Heart left ventricle (tissue), 16 donors: ENCODE results near the gene CACNA1C. TPM values are rescaled to one million over a fixed set of nuclear protein-coding genes. Genes with fewer than 3 reads are reported as not detected.

Experiments used
- ATAC-seq, 4 donors: fragments of 200-7000 bp; cut with Tn5 transposase; one replicate each; pipeline ENCODE4 v1.9.1; 2020 to 2022; ENCODE audit warnings: moderate library complexity in 4 of 4, mild to moderate bottlenecking in 3 of 4, moderate number of reproducible peaks in 1 of 4
- DNase-seq, 5 donors: peaks; one replicate each; pipeline ENCODE4 v3.0.0-alpha.2; 2020
- H3K27ac ChIP-seq, 12 donors: fragments of 200-600 bp; sonication (generic) in 4 of 12; one replicate each; pipeline versions ENCODE4 v1.5.0 to v1.8.0; 2016 to 2022; ENCODE audit warnings: mild to moderate bottlenecking in 2 of 12
- H3K27me3 ChIP-seq, 9 donors: fragments of 200-600 bp; sonication (generic) in 2 of 9; one replicate each; pipeline versions ENCODE4 v1.5.1 to v1.8.0; 2016 to 2022; ENCODE audit warnings: mild to moderate bottlenecking in 3 of 9
- H3K36me3 ChIP-seq, 9 donors: fragments of 200-600 bp; sonication (generic) in 2 of 9; one replicate each; pipeline versions ENCODE4 v1.5.0 to v1.8.0; 2018 to 2022; ENCODE audit warnings: mild to moderate bottlenecking in 2 of 9
- H3K4me1 ChIP-seq, 12 donors: fragments of 200-600 bp; sonication (generic) in 4 of 12; one replicate each; pipeline versions ENCODE4 v1.5.0 to v1.8.0; 2016 to 2022; ENCODE audit warnings: mild to moderate bottlenecking in 3 of 12
- H3K4me3 ChIP-seq, 12 donors: fragments of 200-600 bp; sonication (generic) in 4 of 12; one replicate each; pipeline versions ENCODE4 v1.5.0 to v1.8.0; 2017 to 2022; ENCODE audit warnings: mild to moderate bottlenecking in 9 of 12, moderate library complexity in 4 of 12
- H3K9me3 ChIP-seq, 12 donors: fragments of 200-600 bp; sonication (generic) in 4 of 12; one replicate each; pipeline versions ENCODE4 v1.5.0 to v1.8.0; 2016 to 2022; ENCODE audit warnings: mild to moderate bottlenecking in 1 of 12
- POLR2A ChIP-seq, 2 donors: fragments of 450-650 bp; IDR thresholded peaks; one replicate each; pipeline ENCODE4 v1.6.1; 2017; ENCODE audit warnings: antibody characterized with exemption in 2 of 2, mild to moderate bottlenecking in 2 of 2, moderate library complexity in 2 of 2
- WGBS, 4 donors: extraction: QIAGEN DNeasy Blood & Tissue Kit in 2 of 4; methylation state at CpG; one replicate each; pipeline versions ENCODE4 v1.1.5 to v1.1.7; 2013 to 2018; 5-methylcytosine and 5-hydroxymethylcytosine counted together
- intact Hi-C, 10 donors: fragments of 100-400 bp; cut with DNase I; formaldehyde crosslinking; loops; one replicate each; pipeline versions ENCODE4 v1.11.1 to v1.14.2; 2022
- polyA plus RNA-seq, 2 donors: library from polyadenylated mRNA; stranded (reverse); fragments of 200-250 nt; gene quantifications; one replicate each; pipeline ENCODE4 v1.2.3, GENCODE V29; 2013
- total RNA-seq, 9 donors: library from RNA; depleted of rRNA in 2 of 9; stranded (reverse); fragments of >200 nt in 2 of 9; fragmentation: NEBNext Ultra II Directional in 3 of 9; extraction: Animal tissue kit (Norgen Biotek cat#: 25700) in 3 of 9; gene quantifications; one replicate each; pipeline versions ENCODE4 v1.1.0 to v1.2.4, GENCODE V29; 2016 to 2023
- TF ChIP-seq, protein P1 (sequence below), 12 donors: fragments of 200-600 bp; sonication (generic) in 4 of 12; IDR thresholded peaks; one replicate each; pipeline versions ENCODE4 v1.5.0 to v1.8.0; 2018 to 2022; ENCODE audit warnings: antibody characterized with exemption in 12 of 12, mild to moderate bottlenecking in 5 of 12
- donor health status: ischemic (EF 13 %, LVEDD 7.1; RV severe dilation, severe dysfunction).
- donor health status: healthy with polysubstance abuse.
- donor health status: DM: no; HTN: yes; CAD: no.
- donor health status: DM: no; HTN: no; CAD: no.
- donor health status: ischemic (EF 25% LVEDD 6.9; RV normal size, moderate dysfunction).
- donor health status: ischemic (EF 25% LVEDD 5.7; RV mildly dilated, moderate dysfunction).
- donor health status: healthy.
- donor health status: DM: yes; HTN: yes; CAD: no.
- donor health status: ischemic (EF 35%, LVEDD 5.7; RV mildly dilated, moderate dysfunction).
- donor health status: nonischemic (EF 11% LVEDD 7.7; RV severe dilation, severe dysfunction).
- donor health status: DM: yes; HTN: yes; CAD: no.
- donor health status: PGD.
- donor health status: ischemic (EF 29% LVEDD 5.4; RV normal size, mild dysfunction).
- donor health status: nonischemic (EF 23%, LVEDD 6.1; RV moderate dilation, normal function).

The CACNA1C gene
- total and polyA plus RNA-seq, 11 donors: 41.9 to 196 (median 164) TPM

DNA sequence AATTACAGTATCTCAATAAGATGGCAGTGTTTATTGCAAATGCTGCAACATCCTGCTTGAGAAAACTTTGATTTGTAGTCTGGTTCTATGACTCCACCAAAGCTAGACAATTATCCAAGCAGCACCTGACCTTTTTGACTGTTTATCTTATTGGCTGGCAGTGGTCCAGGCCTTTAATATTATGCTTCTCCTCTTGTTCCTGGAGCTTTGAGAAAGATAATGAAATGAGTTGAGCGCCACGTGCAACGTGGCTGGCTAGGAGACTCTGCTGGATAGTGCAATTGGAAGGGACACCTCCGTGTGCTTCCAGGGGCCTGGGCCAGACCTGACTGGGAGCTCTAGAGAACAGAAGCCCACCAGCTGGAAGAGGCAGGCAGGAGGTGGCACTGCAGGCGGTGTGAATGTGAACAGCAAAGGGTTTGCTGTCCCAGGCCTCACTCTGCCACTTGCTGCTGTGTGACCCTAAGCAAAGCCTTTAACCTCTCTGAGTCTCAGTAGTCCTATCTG, 349.3 kb downstream of the CACNA1C start:
- ATAC-seq: peak in 1 of 4 donors; percentile 19
- H3K27me3 ChIP-seq: no peaks in the 10 kb centered on the region
- DNase-seq: no peak
- intact Hi-C loops: no loop called here
- TF ChIP-seq, protein P1, sequence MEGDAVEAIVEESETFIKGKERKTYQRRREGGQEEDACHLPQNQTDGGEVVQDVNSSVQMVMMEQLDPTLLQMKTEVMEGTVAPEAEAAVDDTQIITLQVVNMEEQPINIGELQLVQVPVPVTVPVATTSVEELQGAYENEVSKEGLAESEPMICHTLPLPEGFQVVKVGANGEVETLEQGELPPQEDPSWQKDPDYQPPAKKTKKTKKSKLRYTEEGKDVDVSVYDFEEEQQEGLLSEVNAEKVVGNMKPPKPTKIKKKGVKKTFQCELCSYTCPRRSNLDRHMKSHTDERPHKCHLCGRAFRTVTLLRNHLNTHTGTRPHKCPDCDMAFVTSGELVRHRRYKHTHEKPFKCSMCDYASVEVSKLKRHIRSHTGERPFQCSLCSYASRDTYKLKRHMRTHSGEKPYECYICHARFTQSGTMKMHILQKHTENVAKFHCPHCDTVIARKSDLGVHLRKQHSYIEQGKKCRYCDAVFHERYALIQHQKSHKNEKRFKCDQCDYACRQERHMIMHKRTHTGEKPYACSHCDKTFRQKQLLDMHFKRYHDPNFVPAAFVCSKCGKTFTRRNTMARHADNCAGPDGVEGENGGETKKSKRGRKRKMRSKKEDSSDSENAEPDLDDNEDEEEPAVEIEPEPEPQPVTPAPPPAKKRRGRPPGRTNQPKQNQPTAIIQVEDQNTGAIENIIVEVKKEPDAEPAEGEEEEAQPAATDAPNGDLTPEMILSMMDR (IDR thresholded peaks at IDR 0.05): no peak
- no peak for TF ChIP-seq POLR2A (IDR thresholded peaks at IDR 0.05)
- H3K9me3 ChIP-seq: no peaks in the 10 kb centered on the region
- H3K27ac ChIP-seq: peak overlapping the region in 1 of 12 donors; percentile 54
- H3K4me1 ChIP-seq: peaks cover 0 to 49% (median 14%) of the 10 kb centered on the region in 12 donors
- H3K36me3 ChIP-seq: no peaks in the 10 kb centered on the region
- WGBS, 4 donors: 53 to 66% (median 60%) methylated on average over 5 of the region's 5 CpGs
- H3K4me3 ChIP-seq: no peak overlapping the region

DNA sequence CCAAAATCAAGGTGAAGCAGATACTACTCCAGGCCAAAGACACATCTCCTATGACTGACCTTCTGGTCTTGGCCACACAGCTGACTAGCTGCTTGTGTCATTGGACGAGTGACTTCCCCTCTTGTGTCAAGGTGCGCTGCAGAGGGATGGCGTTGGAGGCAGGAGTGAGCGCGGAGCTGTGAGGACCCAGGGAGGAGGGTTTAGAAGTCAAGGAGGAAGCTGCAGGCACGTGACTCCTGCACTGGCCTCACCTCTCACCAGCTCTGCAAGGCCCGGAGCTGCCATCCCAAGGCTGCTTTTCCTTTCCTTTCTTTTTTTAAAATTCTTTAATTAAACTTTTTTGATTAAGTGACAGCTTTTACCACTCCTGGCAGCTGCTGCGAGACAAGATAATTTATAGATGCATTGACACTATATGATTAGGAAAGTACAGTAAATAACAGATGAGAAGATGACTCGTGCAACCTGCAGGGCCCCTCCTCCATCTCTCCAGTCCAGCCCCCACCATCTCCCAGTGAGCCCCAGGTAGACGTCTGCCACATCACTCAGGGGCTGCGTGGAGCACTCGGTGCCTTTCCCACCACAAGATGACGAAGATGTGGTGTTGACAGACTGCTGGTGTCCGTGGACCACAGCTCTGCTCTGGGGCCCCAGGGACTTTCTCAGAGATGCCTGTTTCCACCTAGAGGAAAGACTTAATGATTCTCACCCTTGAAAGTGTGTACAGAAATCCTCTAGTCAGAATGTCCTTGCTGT, 350.6 kb downstream of the CACNA1C start:
- ATAC-seq (no peak), DNase-seq (no peak)
- H3K4me3 ChIP-seq: no peak overlapping the region
- intact Hi-C loops: no loop called here
- no peaks in the 10 kb centered on the region for H3K9me3 ChIP-seq
- TF ChIP-seq POLR2A (IDR thresholded peaks at IDR 0.05): no peak
- TF ChIP-seq, protein P1 (IDR thresholded peaks at IDR 0.05): no peak
- peaks cover 0 to 46% (median 9%) of the 10 kb centered on the region in 12 donors for H3K4me1 ChIP-seq
- no peaks in the 10 kb centered on the region for H3K36me3 ChIP-seq
- peak overlapping the region in 1 of 12 donors; percentile 54 for H3K27ac ChIP-seq
- WGBS, 4 donors: 70 to 88% (median 79%) methylated on average over 14 of the region's 14 CpGs
- no peaks in the 10 kb centered on the region for H3K27me3 ChIP-seq

DNA sequence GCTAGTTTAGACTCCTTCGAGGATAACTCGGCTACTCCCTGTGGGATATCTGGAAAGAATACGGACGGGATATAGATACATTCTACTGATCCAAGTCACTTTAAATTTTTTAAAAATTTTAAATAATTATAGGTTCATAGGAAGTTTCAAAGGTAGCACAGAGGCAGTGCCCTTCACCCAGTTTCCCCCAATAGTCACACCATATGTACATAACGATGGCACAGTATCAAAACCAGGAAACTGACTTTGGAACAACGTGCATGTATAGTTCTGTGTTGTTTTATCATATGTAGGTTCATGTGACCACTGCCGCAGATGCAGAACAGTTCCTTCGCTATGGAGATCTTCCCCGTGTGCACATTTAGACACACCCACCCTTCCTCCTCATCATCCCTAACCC, 352.3 kb downstream of the CACNA1C start:
- no peak for DNase-seq
- no peaks in the 10 kb centered on the region for H3K27me3 ChIP-seq
- ATAC-seq: no peak
- no peak for TF ChIP-seq POLR2A (IDR thresholded peaks at IDR 0.05)
- TF ChIP-seq, protein P1 (IDR thresholded peaks at IDR 0.05): no peak
- no peaks in the 10 kb centered on the region for H3K36me3 ChIP-seq
- H3K9me3 ChIP-seq: no peaks in the 10 kb centered on the region
- WGBS, 4 donors: 87 to 94% (median 93%) methylated on average over 9 of the region's 9 CpGs
- H3K4me3 ChIP-seq: no peak overlapping the region
- H3K4me1 ChIP-seq: peaks cover 0 to 48% (median 12%) of the 10 kb centered on the region in 12 donors
- intact Hi-C loops: no loop called here
- no peak overlapping the region for H3K27ac ChIP-seq

GRCh38 chr12:2406903-2407302, 354.1 kb downstream of the CACNA1C start:
- no peaks in the 10 kb centered on the region for H3K9me3 ChIP-seq
- no peak overlapping the region for H3K4me3 ChIP-seq
- intact Hi-C loops: no loop called here
- H3K27me3 ChIP-seq: no peaks in the 10 kb centered on the region
- TF ChIP-seq POLR2A (IDR thresholded peaks at IDR 0.05): no peak
- WGBS, 4 donors: 70 to 89% (median 77%) methylated on average over 10 of the region's 10 CpGs
- peak in 2 of 4 donors; percentile 29 to 53 for ATAC-seq
- no peaks in the 10 kb centered on the region for H3K36me3 ChIP-seq
- peak in 1 of 5 donors; percentile 50 for DNase-seq
- H3K4me1 ChIP-seq: peaks cover 0 to 53% (median 11%) of the 10 kb centered on the region in 12 donors
- no peak overlapping the region for H3K27ac ChIP-seq
